ENCODE data around the gene BRPF3. TPM values are rescaled to one million over a fixed set of nuclear protein-coding genes. Genes with fewer than 3 reads are reported as not detected.

BRPF3 gene
- total RNA-seq, 1 experiment from 2014 or later = 14.3 TPM

- Histone ChIP-seq H3K27me3 (ENCODE audit: low read length) (no peaks in the 10 kb centered on the region), H3K4me2 (ENCODE audit: low read length) (no peak overlapping the region), H3K9me2 (replicated peaks; ENCODE audit: low read length) (no peaks in the 10 kb centered on the region), H3F3A (ENCODE audit: low read length, unreplicated experiment) (no peaks in the 10 kb centered on the region), H3K9me3 (ENCODE audit: low read length) (no peaks in the 10 kb centered on the region), H3K9ac (ENCODE audit: low read length) (no peak overlapping the region), H3K79me2 (ENCODE audit: low read length) (no peaks in the 10 kb centered on the region), H3K4me1 (ENCODE audit: insufficient read depth, low read length) (peaks cover 23% of the 10 kb centered on the region), H3K36me3 (ENCODE audit: low read depth, low read length) (no peaks in the 10 kb centered on the region), H3K4me3 (ENCODE audit: low read length) (no peak overlapping the region), H2AFZ (ENCODE audit: low read length) (no peak overlapping the region), H3K27ac (ENCODE audit: low read length) (no peak overlapping the region), H4K20me1 (ENCODE audit: low read length) (no peaks in the 10 kb centered on the region)
- intact Hi-C loops (cut with micrococcal nuclease) = no loop called here
- ATAC-seq (no peak), DNase-seq (no peak)
- no peak for TF ChIP-seq CTCF (conservative IDR thresholded peaks at IDR 0.05; ENCODE audit: low read depth, low read length)
- no peak for TF ChIP-seq EZH2 (IDR thresholded peaks at IDR 0.05; ENCODE audit: low read length, unreplicated experiment)
- TF ChIP-seq EZH2phosphoT487 (IDR thresholded peaks at IDR 0.05; ENCODE audit: borderline replicate concordance, low read length) = no peak
- BruUV-seq (replicated peaks) = no TSS peak
- ChIA-PET CTCF (no interaction called here), POLR2A (ENCODE audit: unreplicated experiment) (no interaction called here)
Measured at GRCh38 chr6:36249536-36249935, 53.0 kb downstream of the BRPF3 start.

GRCh38 chr6:36252005-36252404 lies 55.5 kb downstream of the BRPF3 start:
- ChIA-PET POLR2A (ENCODE audit: unreplicated experiment) (no interaction called here), CTCF (no interaction called here)

More at GRCh38 chr6:36252005-36252404, 55.5 kb downstream of the BRPF3 start:
- H3F3A ChIP-seq (ENCODE audit: low read length, unreplicated experiment) = no peaks in the 10 kb centered on the region
- no peak overlapping the region for H3K4me2 ChIP-seq (ENCODE audit: low read length)
- H3K9me2 ChIP-seq (replicated peaks; ENCODE audit: low read length) = no peaks in the 10 kb centered on the region
- no peaks in the 10 kb centered on the region for H4K20me1 ChIP-seq (ENCODE audit: low read length)
- H3K4me1 ChIP-seq (ENCODE audit: insufficient read depth, low read length) = peaks cover 23% of the 10 kb centered on the region
- H3K27me3 ChIP-seq (ENCODE audit: low read length) = no peaks in the 10 kb centered on the region
- H3K4me3 ChIP-seq (ENCODE audit: low read length) = no peak overlapping the region
- no TSS peak for BruUV-seq (replicated peaks)
- intact Hi-C loops (cut with micrococcal nuclease) = no loop called here
- no peaks in the 10 kb centered on the region for H3K36me3 ChIP-seq (ENCODE audit: low read depth, low read length)
- H3K9me3 ChIP-seq (ENCODE audit: low read length) = no peaks in the 10 kb centered on the region
- H3K79me2 ChIP-seq (ENCODE audit: low read length) = no peaks in the 10 kb centered on the region
- no peak overlapping the region for H3K27ac ChIP-seq (ENCODE audit: low read length)
- no peak for TF ChIP-seq EZH2phosphoT487 (IDR thresholded peaks at IDR 0.05; ENCODE audit: borderline replicate concordance, low read length)
- TF ChIP-seq EZH2 (IDR thresholded peaks at IDR 0.05; ENCODE audit: low read length, unreplicated experiment) = no peak
- no peak for TF ChIP-seq CTCF (conservative IDR thresholded peaks at IDR 0.05; ENCODE audit: low read depth, low read length)
- no peak overlapping the region for H3K9ac ChIP-seq (ENCODE audit: low read length)
- DNase-seq = no peak
- no peak for ATAC-seq
- H2AFZ ChIP-seq (ENCODE audit: low read length) = no peak overlapping the region
